KBM-7 (cell line): ENCODE measurements around the gene COTL1.

ENCODE experiments used
- DNase-seq: peaks from one replicate; pipeline ENCODE4 v3.0.0-alpha.2; 2015
- in situ Hi-C: fragments of 300-500 bp; cut with MboI; formaldehyde crosslinking; loops from 2 replicates; pipeline ENCODE4 v1.14.3; 2020; ENCODE audit warnings: low sequenced_read_pairs, low pct_unique_long_range_greater_than_20kb, mixed read lengths

COTL1 gene

GRCh38 chr16:84582958-84583516 lies 34.8 kb downstream of the COTL1 start:
- in situ Hi-C loops = no loop called here
- no peak for DNase-seq

GRCh38 chr16:84581158-84581557 lies 36.7 kb downstream of the COTL1 start:
- in situ Hi-C loops = no loop called here

GRCh38 chr16:84579936-84580335 lies 37.9 kb downstream of the COTL1 start:
- DNase-seq = no peak
- in situ Hi-C loops = no loop called here

More at GRCh38 chr16:84581158-84581557, 36.7 kb downstream of the COTL1 start:
- DNase-seq = no peak

GRCh38 chr16:84578538-84579126 lies 39.2 kb downstream of the COTL1 start:
- in situ Hi-C loops = no loop called here
- no peak for DNase-seq

GRCh38 chr16:84577034-84577803 lies 40.7 kb downstream of the COTL1 start:
- DNase-seq = no peak
- in situ Hi-C loops = no loop called here

- no peak for DNase-seq
- in situ Hi-C loops = no loop called here
Observed at GRCh38 chr16:84575914-84576313, 42.0 kb downstream of the COTL1 start.

- DNase-seq = no peak
- in situ Hi-C loops = no loop called here
Observed at GRCh38 chr16:84574191-84574590, 43.7 kb downstream of the COTL1 start.

- DNase-seq = no peak
- in situ Hi-C loops = no loop called here
Observed at GRCh38 chr16:84572096-84572495, 45.8 kb downstream of the COTL1 start.

GRCh38 chr16:84571506-84571905 lies 46.4 kb downstream of the COTL1 start:
- in situ Hi-C loops = no loop called here
- DNase-seq = no peak

GRCh38 chr16:84570739-84571403 lies 47.0 kb downstream of the COTL1 start:
- in situ Hi-C loops = no loop called here
- DNase-seq = no peak

- in situ Hi-C loops = no loop called here
- DNase-seq = no peak
Observed at GRCh38 chr16:84569382-84569987, 48.4 kb downstream of the COTL1 start.

- in situ Hi-C loops = no loop called here
- no peak for DNase-seq
Observed at GRCh38 chr16:84568066-84568465, 49.8 kb downstream of the COTL1 start.

GRCh38 chr16:84567286-84567962 lies 50.5 kb downstream of the COTL1 start:
- in situ Hi-C loops = no loop called here

GRCh38 chr16:84566545-84567257 lies 51.2 kb downstream of the COTL1 start:
- in situ Hi-C loops = no loop called here
- DNase-seq = no peak

More at GRCh38 chr16:84567286-84567962, 50.5 kb downstream of the COTL1 start:
- DNase-seq = no peak

GRCh38 chr16:84565669-84566495 lies 52.0 kb downstream of the COTL1 start:
- in situ Hi-C loops = no loop called here
- no peak for DNase-seq

GRCh38 chr16:84563786-84564420 lies 54.0 kb downstream of the COTL1 start:
- in situ Hi-C loops = no loop called here
- no peak for DNase-seq

- no peak for DNase-seq
- in situ Hi-C loops = no loop called here
Observed at GRCh38 chr16:84563064-84563715, 54.7 kb downstream of the COTL1 start.
